GM19395 (cell line): ENCODE data around the gene SRP9.
"Not testable (repeated sequence)": the region's sequence is repeated elsewhere in the genome, so short reads cannot be mapped to it uniquely, and the experiment has no call there.

Experiments
- ATAC-seq: cut with Tn5 transposase; IDR thresholded peaks from one replicate; pipeline ENCODE4 v1.9.1; 2021; ENCODE audit warnings: mild to moderate bottlenecking, moderate library complexity; ENCODE audit not compliant: unreplicated experiment

The SRP9 gene

GRCh38 chr1:225835856-225836255 lies 58.2 kb downstream of the SRP9 start:
- no peak for ATAC-seq

GRCh38 chr1:225836296-225836695 lies 58.7 kb downstream of the SRP9 start:
- ATAC-seq = not testable (repeated sequence)

- no peak for ATAC-seq
These were observed 61.2 kb downstream of the SRP9 start for GRCh38 chr1:225838793-225839192.
